Left cardiac atrium (tissue), 4 donors: ENCODE results near the gene GNAT1. TPM values are rescaled to one million over a fixed set of nuclear protein-coding genes. Genes with fewer than 3 reads are reported as not detected.
A peak's percentile ranks its signal among the peaks of the same experiment; 100 is the strongest.
"Not testable (repeated sequence)": the region's sequence is repeated elsewhere in the genome, so short reads cannot be mapped to it uniquely, and the experiment has no call there.

Experiments
- ATAC-seq, 2 donors: fragments of 200-7000 bp; cut with Tn5 transposase; one replicate each; pipeline ENCODE4 v1.9.1; 2020; ENCODE audit warnings: mild to moderate bottlenecking in 2 of 2, moderate library complexity in 2 of 2
- DNase-seq: peaks from one replicate; pipeline ENCODE4 v3.0.0-alpha.2; 2020
- intact Hi-C, 2 donors: fragments of 100-400 bp; cut with DNase I; formaldehyde crosslinking; loops; one replicate each; pipeline versions ENCODE4 v1.14.1 to v1.15.1; 2022 to 2023
- total RNA-seq, 2 donors: library from RNA; stranded (reverse); fragmentation: NEBNext Ultra II Directional; extraction: Animal tissue kit (Norgen Biotek cat#: 25700); gene quantifications; one replicate each; pipeline ENCODE4 v1.2.1, GENCODE V29; 2021
- donor health status: DM: no; HTN: yes; CAD: no.
- donor health status: DM: no; HTN: yes; CAD: no; lungs with severe emphysema.
- donor health status: DM: yes; HTN: yes; CAD: no.
- donor health status: Dilated cardiomyopathy.

GNAT1 gene
- total RNA-seq, 2 donors from 2014 or later, result not detected

GRCh38 chr3:50211930-50212329 is 20.5 kb downstream of the GNAT1 start:
- DNase-seq, result no peak
- no peak for ATAC-seq
- intact Hi-C loops, result no loop called here

GRCh38 chr3:50212502-50212901 is 21.1 kb downstream of the GNAT1 start:
- no peak for ATAC-seq
- intact Hi-C loops, result no loop called here
- no peak for DNase-seq

GRCh38 chr3:50212971-50213370 is 21.6 kb downstream of the GNAT1 start:
- intact Hi-C loops, result no loop called here
- ATAC-seq (no peak), DNase-seq (no peak)

GRCh38 chr3:50213373-50213772 is 22.0 kb downstream of the GNAT1 start:
- intact Hi-C loops, result no loop called here
- no peak for DNase-seq
- no peak for ATAC-seq

- intact Hi-C loops, result no loop called here
- ATAC-seq (no peak), DNase-seq (no peak)
These were observed 23.4 kb downstream of the GNAT1 start for GRCh38 chr3:50214824-50215223.

- ATAC-seq, result no peak
- no peak for DNase-seq
- intact Hi-C loops, result no loop called here
These were observed 24.1 kb downstream of the GNAT1 start for GRCh38 chr3:50215529-50215928.

- intact Hi-C loops, result no loop called here
- no peak for DNase-seq
- no peak for ATAC-seq
These were observed 26.3 kb downstream of the GNAT1 start for GRCh38 chr3:50217681-50218080.

GRCh38 chr3:50218448-50218847 is 27.0 kb downstream of the GNAT1 start:
- intact Hi-C loops, result no loop called here
- DNase-seq, result no peak
- no peak for ATAC-seq

GRCh38 chr3:50219285-50219684 is 27.9 kb downstream of the GNAT1 start:
- intact Hi-C loops, result no loop called here
- DNase-seq, result no peak
- ATAC-seq, result no peak

GRCh38 chr3:50220109-50220508 is 28.7 kb downstream of the GNAT1 start:
- ATAC-seq (no peak), DNase-seq (no peak)
- intact Hi-C loops, result no loop called here

- no peak for ATAC-seq
- no peak for DNase-seq
- intact Hi-C loops, result no loop called here
These were observed 29.6 kb downstream of the GNAT1 start for GRCh38 chr3:50221051-50221410.

GRCh38 chr3:50221411-50222168 is 30.2 kb downstream of the GNAT1 start:
- ATAC-seq (no peak), DNase-seq (peak; percentile 19)
- intact Hi-C loops, result no loop called here

GRCh38 chr3:50222169-50222528 is 30.7 kb downstream of the GNAT1 start:
- no peak for ATAC-seq

GRCh38 chr3:50224639-50225038 is 33.2 kb downstream of the GNAT1 start:
- intact Hi-C loops, result loop anchor here in 1 of 2 donors (5.0 kb wide), 1 partner anchor 32 kb away; the partner anchor contains the start of gene GNAT1
- no peak for DNase-seq
- no peak for ATAC-seq

More at GRCh38 chr3:50222169-50222528, 30.7 kb downstream of the GNAT1 start:
- intact Hi-C loops, result no loop called here
- peak; percentile 12 for DNase-seq

- peak; percentile 42 to 66 for ATAC-seq
- intact Hi-C loops, result loop anchor here (1.0 to 5.0 kb wide), 5 partner anchors 20 to 48 kb away; partner anchors contain the start of gene GNAT1 (in 1 of the 2)
- peak; percentile 61 for DNase-seq
These were observed 35.5 kb downstream of the GNAT1 start for GRCh38 chr3:50226888-50227389.

GRCh38 chr3:50227390-50228183 is 36.2 kb downstream of the GNAT1 start:
- DNase-seq (peak; percentile 93), ATAC-seq (peak; percentile 93)
- intact Hi-C loops, result loop anchor here (2.0 to 5.0 kb wide), 4 partner anchors 19 to 47 kb away; partner anchors contain the start of gene GNAT1 (in 1 of the 2)

GRCh38 chr3:50228184-50228763 is 36.9 kb downstream of the GNAT1 start:
- intact Hi-C loops, result loop anchor here in 1 of 2 donors (5.0 kb wide), 1 partner anchor 36 kb away; the partner anchor contains the start of gene GNAT1
- ATAC-seq, result not testable (repeated sequence)

GRCh38 chr3:50229490-50229889 is 38.1 kb downstream of the GNAT1 start:
- intact Hi-C loops, result loop anchor here in 1 of 2 donors (5.0 kb wide), 1 partner anchor 37 kb away; the partner anchor contains the start of gene GNAT1
- DNase-seq, result no peak
- ATAC-seq, result no peak

More at GRCh38 chr3:50228184-50228763, 36.9 kb downstream of the GNAT1 start:
- DNase-seq, result not testable (repeated sequence)

GRCh38 chr3:50230104-50230793 is 38.8 kb downstream of the GNAT1 start:
- DNase-seq (no peak), ATAC-seq (no peak)
- intact Hi-C loops, result loop anchor here in 1 of 2 donors (10.0 kb wide), 1 partner anchor 95 kb away; the partner anchor contains the start of genes HYAL2 and TUSC2
